ENCODE results near the gene CC2D1A. TPM values are rescaled to one million over a fixed set of nuclear protein-coding genes. Genes with fewer than 3 reads are reported as not detected.
A peak's percentile ranks its signal among the peaks of the same experiment; 100 is the strongest.

The CC2D1A gene
- 10 to 100 TPM; 25.8 to 31.0 TPM for total RNA-seq

DNA sequence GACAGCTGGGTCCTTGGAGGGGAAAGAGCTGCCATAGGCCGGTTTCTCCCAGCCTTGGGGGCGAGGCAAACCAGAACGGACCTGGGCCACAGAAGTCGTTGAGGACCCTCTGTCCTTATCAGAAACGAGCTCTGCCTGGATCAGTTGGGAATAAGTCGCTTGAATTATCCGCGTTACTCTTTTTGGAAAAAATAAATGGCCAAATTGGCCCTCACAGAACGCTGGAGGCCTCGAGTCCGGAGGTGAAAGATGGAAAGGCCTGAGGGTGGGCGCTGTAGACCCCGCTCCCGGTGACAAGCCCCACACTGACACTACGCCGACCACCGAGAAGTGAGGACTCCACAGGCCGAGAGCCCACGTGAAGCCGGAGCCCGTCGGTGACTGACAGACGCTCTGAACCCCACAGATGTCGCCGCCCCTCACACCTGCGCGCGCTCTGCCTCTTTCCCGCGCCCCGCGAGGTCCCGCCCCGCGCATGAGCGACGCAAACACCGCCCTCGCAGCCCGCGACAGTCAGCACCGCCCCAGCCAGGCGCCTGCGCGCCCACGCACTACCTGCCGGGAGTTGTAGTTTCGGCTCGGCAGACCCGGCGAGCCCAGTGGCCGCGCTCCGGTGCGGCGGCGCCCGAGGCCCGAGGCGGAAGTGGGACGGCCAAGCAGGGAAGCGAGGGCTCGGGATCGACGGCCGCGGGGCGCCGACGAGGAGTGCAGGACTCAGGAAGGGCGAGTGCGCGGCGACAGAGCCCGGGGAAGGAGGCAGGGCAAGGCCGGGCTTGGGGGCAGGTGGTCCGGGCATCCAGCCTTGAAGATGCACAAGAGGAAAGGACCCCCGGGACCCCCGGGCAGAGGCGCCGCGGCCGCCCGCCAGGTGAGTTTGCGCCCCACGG is at the start of gene CC2D1A, which contains the start of gene BRME1:
CC2D1A (plus strand) TSS at position 568 of the 887 bp plus-strand sequence; CDS start at position 809, 241 bp downstream.
BRME1 (minus strand) TSS at position 484 of the 887 bp plus-strand sequence. CDS start 1,225 bp downstream, outside the sequence.
- peaks cover 23% of the 10 kb centered on the region for H3K4me1 Mint-ChIP-seq (ENCODE audit: low read depth)
- H3K9me3 Mint-ChIP-seq, result no peaks in the 10 kb centered on the region
- ChIA-PET POLR2A (interaction anchor here (1.0 kb wide), 1 partner anchor 18 kb away, joined by 5 read pairs; no protein-coding TSS in a partner anchor), CTCF (interaction anchor here (0.6 to 1.5 kb wide), 5 partner anchors 25 to 1292 kb away, joined by 3 to 4 read pairs (median 3); no protein-coding TSS in a partner anchor)
- H3K27me3 Mint-ChIP-seq, result no peaks in the 10 kb centered on the region
- H3K27ac Mint-ChIP-seq, result peak within 1 kb of the TSS; percentile 86
- H3K4me3 Mint-ChIP-seq, result peak within 1 kb of the TSS; percentile 83
- H3K36me3 Mint-ChIP-seq, result peaks cover 12% of the 10 kb centered on the region
- intact Hi-C loops (cut with micrococcal nuclease), result loop anchor here (1.0 kb wide), 2 partner anchors 45 to 100 kb away; partner anchors contain the start of gene RFX1
- DNase-seq, result peak; percentile 97

DNA sequence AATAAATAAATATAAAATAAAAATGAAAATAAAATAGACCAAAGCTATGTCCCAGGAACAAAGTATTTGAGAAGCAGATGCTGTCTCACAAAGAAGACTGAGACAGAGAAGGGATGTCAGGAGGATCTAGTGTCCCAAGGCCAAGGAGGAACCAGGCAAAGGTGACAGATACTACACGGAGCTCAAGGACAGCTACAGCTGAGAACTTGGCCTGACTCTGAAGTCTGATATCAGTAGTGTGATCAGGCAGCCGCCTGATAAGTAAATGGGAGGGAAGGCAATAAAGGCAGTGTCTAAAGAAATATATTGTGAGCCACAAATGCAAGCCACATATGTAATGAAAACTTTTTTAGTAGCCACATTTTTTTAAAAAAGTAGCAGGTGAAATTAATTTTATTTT is 49.5 kb upstream of the CC2D1A start:
- no peak overlapping the region for H3K27ac Mint-ChIP-seq
- POLR2A ChIA-PET, result interaction anchor here (0.9 kb wide), 1 partner anchor 10 kb away, joined by 3 read pairs; no protein-coding TSS in a partner anchor
- peaks cover 17% of the 10 kb centered on the region for H3K4me1 Mint-ChIP-seq (ENCODE audit: low read depth)
- no peaks in the 10 kb centered on the region for H3K27me3 Mint-ChIP-seq
- intact Hi-C loops (cut with micrococcal nuclease), result no loop called here
- no peak for DNase-seq
- H3K36me3 Mint-ChIP-seq, result no peaks in the 10 kb centered on the region
- no peak overlapping the region for H3K4me3 Mint-ChIP-seq
- CTCF ChIA-PET, result no interaction called here
- no peaks in the 10 kb centered on the region for H3K9me3 Mint-ChIP-seq

DNA sequence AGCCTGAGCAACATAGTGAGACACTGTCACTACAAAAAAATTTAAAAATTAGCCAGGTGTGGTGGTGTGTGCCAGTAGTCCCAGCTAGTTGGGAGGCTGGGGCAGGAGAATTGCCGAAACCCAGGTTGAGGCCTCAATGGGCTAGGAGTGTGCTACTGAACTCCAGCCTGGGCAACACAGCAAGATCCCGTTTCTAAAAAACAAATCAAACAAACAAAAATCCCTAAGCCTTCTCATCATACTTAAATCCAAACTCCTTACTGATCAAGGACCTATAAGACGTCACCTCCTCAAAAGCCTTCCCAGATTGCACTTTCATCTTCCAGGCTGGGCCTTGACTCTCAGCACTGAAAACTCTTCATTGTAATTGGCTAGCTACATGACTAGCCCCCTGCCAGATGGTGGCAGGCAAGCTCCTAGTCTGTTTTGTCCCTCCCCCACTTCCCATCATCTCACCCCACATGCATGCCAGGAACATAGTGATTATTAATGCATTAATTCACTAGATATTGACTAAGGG is 46.6 kb upstream of the CC2D1A start:
- POLR2A ChIA-PET, result interaction anchor here (3.6 kb wide), 1 partner anchor 12 kb away, joined by 36 read pairs; no protein-coding TSS in a partner anchor
- peaks cover 9% of the 10 kb centered on the region for H3K27me3 Mint-ChIP-seq
- H3K4me1 Mint-ChIP-seq (ENCODE audit: low read depth), result peaks cover 29% of the 10 kb centered on the region
- no peaks in the 10 kb centered on the region for H3K36me3 Mint-ChIP-seq
- CTCF ChIA-PET, result interaction anchor here (1.3 kb wide), 1 partner anchor 9 kb away, joined by 3 read pairs; no protein-coding TSS in a partner anchor
- peak; percentile 16 for DNase-seq
- peak overlapping the region; percentile 61 for H3K27ac Mint-ChIP-seq
- H3K4me3 Mint-ChIP-seq, result no peak overlapping the region
- intact Hi-C loops (cut with micrococcal nuclease), result no loop called here
- H3K9me3 Mint-ChIP-seq, result no peaks in the 10 kb centered on the region

DNA sequence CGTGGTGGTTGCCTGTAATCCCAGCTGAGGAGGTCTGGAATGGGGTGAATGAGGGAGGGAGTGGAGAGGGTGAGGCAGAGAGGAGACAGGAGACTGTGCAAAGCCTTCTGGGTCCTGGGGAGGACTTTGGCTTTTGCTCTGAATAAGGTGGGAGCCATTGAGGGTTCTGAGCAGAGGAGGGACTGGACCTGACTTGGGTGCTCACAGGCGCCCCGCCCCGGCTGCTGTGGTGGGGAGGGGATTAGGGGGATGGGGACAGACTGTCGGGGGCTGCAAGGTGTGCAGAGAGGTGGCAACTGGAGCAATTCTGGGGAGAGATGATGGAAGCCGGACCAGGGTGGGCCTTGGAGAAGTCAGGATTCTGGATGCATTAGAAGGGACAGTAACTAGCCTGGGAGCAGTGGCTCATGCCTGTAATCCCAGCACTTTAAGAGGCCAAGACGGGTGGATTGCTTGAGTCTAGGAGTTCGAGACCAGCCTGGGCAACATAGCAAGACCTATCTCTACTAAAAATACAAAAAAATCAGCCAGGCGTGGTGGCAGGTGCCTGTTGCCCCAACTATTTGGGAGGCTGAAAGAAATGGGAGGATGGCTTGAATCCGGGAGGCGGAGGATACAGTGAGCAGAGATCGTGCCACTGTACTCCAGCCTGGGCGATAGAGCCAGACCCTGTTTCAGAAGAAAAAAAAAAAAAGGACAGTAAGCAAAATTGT is 45.2 kb upstream of the CC2D1A start:
- no peak for DNase-seq
- Mint-ChIP-seq H3K27me3 (peaks cover 13% of the 10 kb centered on the region), H3K36me3 (no peaks in the 10 kb centered on the region), H3K9me3 (no peaks in the 10 kb centered on the region), H3K27ac (peak overlapping the region; percentile 99), H3K4me3 (peak overlapping the region; percentile 97), H3K4me1 (ENCODE audit: low read depth) (peaks cover 33% of the 10 kb centered on the region)
- ChIA-PET POLR2A (interaction anchor here (0.6 to 3.6 kb wide), 15 partner anchors 11 to 1127 kb away, joined by 3 to 36 read pairs (median 9); partner anchors contain the start of gene ZSWIM4), CTCF (interaction anchor here (0.6 to 4.8 kb wide), 18 partner anchors 9 to 895 kb away, joined by 3 to 145 read pairs (median 6); partner anchors contain the start of gene C19orf53)
- intact Hi-C loops (cut with micrococcal nuclease), result loop anchor here (1.0 to 10.0 kb wide), 5 partner anchors 14 to 584 kb away; no protein-coding TSS in a partner anchor

DNA sequence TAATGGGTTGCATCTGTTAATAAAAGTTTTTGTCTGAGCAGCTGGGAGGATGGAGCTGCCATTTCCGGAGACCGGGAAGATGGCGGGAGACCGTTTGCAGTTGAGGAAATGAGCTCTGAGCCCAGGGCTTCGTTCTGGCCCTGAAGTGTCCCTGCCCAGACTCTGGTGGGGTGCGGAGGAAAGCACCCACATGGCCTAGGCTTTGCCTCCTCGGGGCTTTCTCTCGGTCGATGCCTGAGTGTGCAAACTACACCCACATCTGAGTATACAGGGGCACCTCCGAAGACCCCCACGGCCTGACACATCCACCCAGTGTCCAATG is 44.6 kb upstream of the CC2D1A start:
- peak overlapping the region; percentile 99 for H3K27ac Mint-ChIP-seq
- peak overlapping the region; percentile 97 for H3K4me3 Mint-ChIP-seq
- no peaks in the 10 kb centered on the region for H3K36me3 Mint-ChIP-seq
- POLR2A ChIA-PET, result interaction anchor here (0.6 to 3.6 kb wide), 15 partner anchors 11 to 1128 kb away, joined by 3 to 36 read pairs (median 9); partner anchors contain the start of gene ZSWIM4
- peaks cover 35% of the 10 kb centered on the region for H3K4me1 Mint-ChIP-seq (ENCODE audit: low read depth)
- no peaks in the 10 kb centered on the region for H3K9me3 Mint-ChIP-seq
- CTCF ChIA-PET, result interaction anchor here (0.6 to 4.8 kb wide), 19 partner anchors 9 to 896 kb away, joined by 3 to 145 read pairs (median 5); partner anchors contain the start of gene C19orf53
- peak; percentile 47 for DNase-seq
- peaks cover 17% of the 10 kb centered on the region for H3K27me3 Mint-ChIP-seq
- intact Hi-C loops (cut with micrococcal nuclease), result loop anchor here (1.0 to 10.0 kb wide), 5 partner anchors 14 to 584 kb away; no protein-coding TSS in a partner anchor

DNA sequence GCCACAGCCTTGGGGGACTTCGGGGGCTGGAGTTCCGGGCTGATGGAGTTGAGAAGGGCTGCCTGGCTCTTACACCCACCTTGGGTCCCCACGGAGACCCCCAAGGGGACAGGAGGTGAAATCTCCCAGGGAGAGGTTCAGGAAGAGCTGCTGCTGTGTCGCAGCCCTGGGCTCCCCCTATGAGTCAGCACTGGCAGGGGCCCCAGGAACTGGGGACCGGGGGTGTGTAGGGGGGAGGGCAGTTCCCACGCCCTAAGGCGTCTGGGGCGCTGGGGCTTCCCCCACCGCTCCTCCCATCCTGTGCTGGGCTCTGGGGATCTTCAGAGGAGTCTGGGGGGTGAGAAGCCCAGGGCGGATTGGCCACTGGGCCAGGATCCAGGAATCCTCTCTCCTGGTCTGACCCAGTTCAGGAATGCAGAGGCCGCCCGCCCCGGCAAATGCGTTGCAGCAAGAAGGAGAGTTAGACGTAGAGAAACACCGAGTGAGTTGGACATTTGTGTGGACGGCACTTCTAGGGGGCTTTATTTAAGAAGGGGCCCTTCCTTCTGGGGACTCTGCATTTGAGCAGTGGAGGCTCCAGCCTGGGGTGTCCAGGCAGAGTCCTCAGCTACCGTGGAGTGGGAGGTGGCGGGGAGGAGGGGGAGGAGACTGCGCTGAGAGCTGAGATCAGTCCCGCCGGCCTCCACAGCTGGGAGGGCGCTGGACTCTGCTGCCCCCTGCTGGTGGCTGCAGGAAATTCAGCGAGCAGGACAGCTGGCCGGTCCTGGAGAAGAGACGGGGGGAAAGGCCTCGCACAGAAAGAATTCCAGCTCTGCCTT is 44.1 kb upstream of the CC2D1A start:
- Mint-ChIP-seq H3K9me3 (no peaks in the 10 kb centered on the region), H3K4me3 (peak overlapping the region; percentile 97), H3K27ac (peak overlapping the region; percentile 99), H3K27me3 (peaks cover 21% of the 10 kb centered on the region), H3K36me3 (no peaks in the 10 kb centered on the region), H3K4me1 (ENCODE audit: low read depth) (peaks cover 38% of the 10 kb centered on the region)
- intact Hi-C loops (cut with micrococcal nuclease), result loop anchor here (1.0 to 10.0 kb wide), 7 partner anchors 15 to 585 kb away; no protein-coding TSS in a partner anchor
- ChIA-PET CTCF (interaction anchor here (0.5 to 4.8 kb wide), 50 partner anchors 10 to 896 kb away, joined by 3 to 145 read pairs (median 4); partner anchors contain the start of genes C19orf53, IL27RA, MRI1 and NANOS3), POLR2A (interaction anchor here (0.6 to 3.6 kb wide), 18 partner anchors 12 to 1129 kb away, joined by 3 to 36 read pairs (median 6); partner anchors contain the start of genes DCAF15 and ZSWIM4)
- peak; percentile 94 for DNase-seq

DNA sequence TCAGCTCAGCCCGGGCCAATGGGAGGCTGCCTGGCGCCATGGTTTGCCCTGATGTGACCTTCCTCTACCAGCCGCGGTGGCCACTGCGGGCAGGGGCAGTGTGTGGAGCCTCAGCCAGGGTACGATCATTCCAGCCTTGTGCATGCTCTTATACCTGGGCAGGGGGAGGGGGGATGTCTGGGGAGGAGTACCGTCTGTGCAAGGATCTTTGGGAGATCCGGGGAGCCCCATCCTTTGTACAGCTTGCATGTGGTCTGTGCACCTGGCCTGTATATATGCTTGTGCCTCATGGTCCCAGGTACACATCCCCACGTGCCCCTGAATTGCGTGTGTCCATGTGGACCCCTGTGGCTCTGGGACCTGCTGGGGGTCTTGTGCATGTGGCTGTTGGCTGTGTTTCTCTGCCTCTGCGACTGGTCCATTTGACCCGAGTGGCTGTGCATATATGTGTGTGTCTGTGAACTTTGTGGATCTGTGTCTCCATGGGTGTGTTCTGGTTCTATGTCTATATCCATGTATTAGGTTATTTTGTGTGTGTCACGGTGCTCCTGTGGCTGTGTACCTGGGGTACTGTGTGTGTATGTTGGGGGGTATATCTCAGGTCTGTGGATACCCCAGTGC is 41.8 kb upstream of the CC2D1A start:
- ChIA-PET CTCF (interaction anchor here (1.0 to 4.8 kb wide), 7 partner anchors 8 to 266 kb away, joined by 3 to 145 read pairs (median 30); partner anchors contain the start of gene C19orf53), POLR2A (interaction anchor here (1.0 kb wide), 1 partner anchor 28 kb away, joined by 3 read pairs; no protein-coding TSS in a partner anchor)
- Mint-ChIP-seq H3K27ac (no peak overlapping the region), H3K27me3 (peaks cover 26% of the 10 kb centered on the region), H3K4me3 (peak overlapping the region; percentile 58), H3K4me1 (ENCODE audit: low read depth) (peaks cover 38% of the 10 kb centered on the region), H3K9me3 (no peaks in the 10 kb centered on the region), H3K36me3 (no peaks in the 10 kb centered on the region)
- DNase-seq, result no peak
- intact Hi-C loops (cut with micrococcal nuclease), result loop anchor here (5.0 to 10.0 kb wide), 3 partner anchors 132 to 587 kb away; no protein-coding TSS in a partner anchor

DNA sequence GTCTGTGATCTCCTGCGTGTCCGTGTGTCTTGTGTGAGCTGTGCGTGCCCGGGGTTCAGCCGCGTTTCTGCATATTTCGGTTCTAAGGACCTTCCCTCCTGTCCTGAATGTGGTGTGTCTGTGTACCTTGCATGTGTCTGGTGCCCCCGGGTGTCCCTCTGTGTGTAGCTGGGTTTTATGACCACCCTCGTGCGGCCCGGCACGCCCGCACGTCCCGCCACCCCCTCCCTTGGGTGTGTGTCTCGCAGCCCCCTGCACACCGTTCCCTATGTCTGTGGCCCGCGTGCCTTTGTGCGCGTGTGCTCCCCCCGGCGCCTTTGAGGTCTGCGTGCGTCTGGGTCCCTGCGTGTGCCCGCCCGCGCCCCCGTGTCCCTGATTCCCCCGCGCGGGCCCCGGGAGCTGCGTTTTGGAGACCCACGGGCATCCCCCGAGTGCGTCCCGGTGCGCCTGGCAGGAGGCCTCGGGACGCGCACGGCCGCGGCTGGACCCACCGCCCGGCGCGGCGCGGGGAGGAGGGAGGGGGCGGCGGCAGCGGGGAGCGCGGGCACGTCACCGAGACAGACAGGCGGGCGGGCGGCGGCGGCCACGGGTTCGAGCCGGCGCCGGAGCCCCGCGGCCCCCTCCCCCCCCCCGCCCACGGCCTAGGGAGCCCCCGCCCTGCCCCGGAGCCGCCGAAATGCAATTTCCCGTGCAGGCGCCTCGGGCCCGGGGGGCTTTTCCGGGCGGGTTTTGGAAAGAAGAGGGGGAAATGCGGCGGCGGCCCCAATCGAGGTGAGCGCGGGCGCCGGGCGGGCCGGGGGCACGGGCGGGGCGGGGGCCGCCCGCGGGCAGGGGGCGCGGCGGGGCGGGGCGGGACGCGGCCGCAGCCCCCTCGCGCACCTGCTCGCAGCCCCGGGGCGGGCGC is 41.1 kb upstream of the CC2D1A start:
- H3K27ac Mint-ChIP-seq, result no peak overlapping the region
- POLR2A ChIA-PET, result no interaction called here
- peaks cover 33% of the 10 kb centered on the region for H3K4me1 Mint-ChIP-seq (ENCODE audit: low read depth)
- DNase-seq, result no peak
- H3K27me3 Mint-ChIP-seq, result peaks cover 29% of the 10 kb centered on the region
- intact Hi-C loops (cut with micrococcal nuclease), result loop anchor here (5.0 to 10.0 kb wide), 3 partner anchors 133 to 588 kb away; no protein-coding TSS in a partner anchor
- CTCF ChIA-PET, result interaction anchor here (1.0 to 4.8 kb wide), 4 partner anchors 29 to 267 kb away, joined by 3 to 145 read pairs (median 40); partner anchors contain the start of gene C19orf53
- H3K36me3 Mint-ChIP-seq, result no peaks in the 10 kb centered on the region
- peak overlapping the region; percentile 58 for H3K4me3 Mint-ChIP-seq
- no peaks in the 10 kb centered on the region for H3K9me3 Mint-ChIP-seq

Measured in activated CD4-positive, alpha-beta memory T cell treated with anti-CD3 and anti-CD28 coated beads for 36 hours (primary cell).